ENCODE data around the gene LAMTOR1.
"Not testable (repeated sequence)": the region's sequence is repeated elsewhere in the genome, so short reads cannot be mapped to it uniquely, and the experiment has no call there.

The LAMTOR1 gene

DNA sequence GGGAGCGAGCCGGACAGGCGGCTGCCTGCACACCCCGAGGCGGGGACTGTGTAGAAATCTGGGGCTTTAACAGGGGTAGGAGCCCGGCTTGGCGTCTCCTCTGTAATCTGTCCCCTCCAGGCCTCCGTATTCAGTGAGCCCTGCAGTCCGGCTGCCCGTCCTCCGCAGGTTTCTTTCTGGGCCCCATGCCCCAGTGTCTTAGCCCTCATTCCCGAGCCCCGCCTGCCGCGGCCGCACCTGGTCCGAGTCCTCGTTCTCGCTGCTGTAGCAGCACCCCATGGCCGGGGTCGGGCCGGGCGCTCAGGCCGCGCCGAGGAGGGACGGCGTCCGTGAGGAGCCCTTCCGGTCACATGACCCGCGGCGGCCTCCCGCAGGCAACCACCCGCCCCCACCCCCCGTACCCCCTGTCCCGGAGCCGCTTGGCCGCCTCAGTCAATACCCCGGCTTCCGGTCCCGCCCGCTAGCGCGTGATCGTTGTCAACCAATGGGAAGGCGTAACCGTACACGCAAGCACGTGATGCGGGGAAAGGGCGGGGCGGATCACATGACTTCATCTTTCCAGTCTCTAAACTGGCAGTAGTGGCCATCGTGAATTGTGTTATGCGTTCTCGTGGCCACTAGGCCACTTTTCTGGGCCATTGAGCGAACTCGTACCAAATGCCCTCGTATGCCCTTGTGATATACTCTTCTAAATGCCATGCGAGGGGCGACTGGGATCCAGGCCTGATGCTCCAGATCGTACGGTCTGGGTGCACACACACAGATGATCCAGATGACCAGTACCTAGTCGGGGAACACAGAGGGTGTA is at the start of gene LAMTOR1:
LAMTOR1 (minus strand) TSS at position 352 of the 808 bp plus-strand sequence; CDS start at position 279, 73 bp downstream.
- DNase-seq (ENCODE audit: low read depth in 2 of 2) = peak; percentile 96

DNA sequence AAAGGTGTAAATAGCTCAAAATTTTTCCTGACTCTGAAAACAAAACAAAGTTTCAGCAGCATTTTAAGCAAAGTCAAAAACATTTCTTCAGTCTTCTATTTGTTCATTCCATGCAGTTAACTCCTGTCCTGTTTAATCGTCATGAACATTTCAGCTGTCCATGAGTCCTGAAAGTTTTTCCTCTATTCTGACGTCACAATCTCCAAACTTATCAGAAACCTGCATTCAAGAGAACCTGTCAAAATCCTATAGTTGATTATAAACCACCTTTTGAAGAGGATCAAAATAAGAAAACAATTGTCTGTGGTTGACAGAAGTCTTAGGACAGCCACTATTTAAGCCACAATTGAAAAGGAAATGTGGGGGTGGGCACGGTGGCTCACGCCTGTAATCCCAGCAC is 47.8 kb upstream of the LAMTOR1 start:
- no peak for DNase-seq (ENCODE audit: low read depth in 2 of 2)

DNA sequence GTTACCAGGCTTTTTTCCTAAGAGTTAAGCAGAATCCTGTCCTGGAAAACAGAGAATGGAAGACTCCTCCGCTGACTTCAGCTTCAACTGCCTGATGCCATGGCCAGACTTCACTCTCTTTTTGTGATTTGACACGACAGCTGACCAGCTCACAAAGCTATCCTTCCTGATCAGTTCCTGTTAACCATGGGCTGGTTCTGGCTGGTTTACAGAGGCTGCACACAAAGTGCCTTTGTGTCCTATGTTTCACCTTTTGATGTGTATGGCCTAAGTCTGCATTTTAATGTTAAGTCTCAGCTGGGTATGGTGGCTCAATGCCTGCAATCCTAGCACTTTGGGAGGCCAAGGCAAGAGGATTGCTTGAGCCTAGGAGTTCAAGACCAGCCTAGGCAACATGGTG is 43.5 kb upstream of the LAMTOR1 start:
- DNase-seq (ENCODE audit: low read depth in 2 of 2) = no peak

DNA sequence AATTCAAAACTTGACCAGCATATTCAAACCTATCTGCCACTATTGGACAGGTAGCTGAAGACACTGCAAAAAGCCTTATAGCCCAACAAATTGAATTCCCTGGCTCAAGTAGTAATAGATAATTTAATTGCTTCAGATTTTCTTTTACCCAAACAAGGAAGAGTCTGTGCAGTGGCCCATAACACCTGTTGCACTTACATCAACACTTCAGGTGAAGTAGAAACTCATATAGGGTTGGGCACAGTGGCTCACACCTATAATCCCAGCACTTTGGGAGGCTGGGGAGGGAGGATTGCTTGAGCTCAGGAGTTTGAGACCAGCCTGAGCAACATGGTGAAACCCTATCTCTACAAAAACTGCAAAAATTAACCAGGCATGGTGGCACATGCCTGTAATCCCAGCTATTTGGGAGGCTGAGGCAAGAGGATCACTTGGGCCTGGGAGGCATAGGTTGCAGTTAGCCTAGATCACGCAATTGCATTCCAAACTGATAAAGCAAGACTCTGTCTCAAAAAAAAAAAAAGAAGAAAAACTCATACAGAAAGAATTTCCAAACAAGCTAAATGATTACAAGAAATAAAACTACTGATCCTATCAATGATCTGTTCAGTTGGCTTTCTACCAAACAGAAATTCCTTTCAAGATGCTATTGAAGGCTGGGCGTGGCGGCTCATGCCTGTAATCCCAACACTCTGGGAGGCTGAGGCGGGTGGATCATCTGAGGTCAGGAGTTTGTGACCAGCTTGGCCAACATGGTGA is 41.9 kb upstream of the LAMTOR1 start:
- no peak for DNase-seq (ENCODE audit: low read depth in 2 of 2)

DNA sequence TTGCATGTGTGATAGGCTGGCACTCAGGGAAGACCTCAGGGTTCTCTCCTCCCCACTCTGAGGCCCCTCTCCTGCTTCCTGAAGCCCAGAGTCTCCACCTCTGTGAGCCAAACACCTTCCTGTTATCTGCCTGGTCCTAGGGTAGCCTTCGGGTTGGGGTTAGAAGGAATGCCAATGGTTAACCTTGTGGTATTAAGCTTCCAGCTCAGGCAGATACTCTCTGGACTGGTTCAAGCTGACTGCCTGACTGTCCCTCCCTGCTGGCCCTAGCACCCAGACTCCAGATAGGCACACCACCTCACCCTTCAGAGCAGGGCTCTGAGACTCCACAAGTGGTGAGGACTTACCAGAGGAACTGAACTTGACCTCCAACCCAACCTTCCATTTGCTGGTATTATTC is 39.4 kb upstream of the LAMTOR1 start:
- DNase-seq (ENCODE audit: low read depth in 2 of 2) = not testable (repeated sequence)

DNA sequence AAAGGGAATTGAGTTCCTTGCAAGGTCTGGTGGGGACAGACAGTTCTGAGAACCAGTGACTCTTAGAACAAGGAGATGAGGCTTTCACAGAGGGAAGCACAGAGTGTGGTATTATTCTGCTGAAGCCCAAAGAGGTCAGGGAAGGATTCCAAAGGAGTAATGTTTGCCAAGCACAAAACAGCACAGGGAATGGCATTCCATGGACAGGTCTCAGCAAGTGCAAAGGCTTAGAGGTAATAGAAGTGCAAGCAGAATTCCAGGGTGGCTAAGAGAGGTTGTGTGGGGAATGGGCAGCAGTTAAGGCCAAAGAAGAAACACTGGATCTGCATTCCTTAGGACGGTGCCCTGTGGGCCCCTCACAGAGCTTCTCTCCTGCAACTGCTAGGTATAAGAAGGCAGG is 39.0 kb upstream of the LAMTOR1 start:
- DNase-seq (ENCODE audit: low read depth in 2 of 2) = not testable (repeated sequence)

DNA sequence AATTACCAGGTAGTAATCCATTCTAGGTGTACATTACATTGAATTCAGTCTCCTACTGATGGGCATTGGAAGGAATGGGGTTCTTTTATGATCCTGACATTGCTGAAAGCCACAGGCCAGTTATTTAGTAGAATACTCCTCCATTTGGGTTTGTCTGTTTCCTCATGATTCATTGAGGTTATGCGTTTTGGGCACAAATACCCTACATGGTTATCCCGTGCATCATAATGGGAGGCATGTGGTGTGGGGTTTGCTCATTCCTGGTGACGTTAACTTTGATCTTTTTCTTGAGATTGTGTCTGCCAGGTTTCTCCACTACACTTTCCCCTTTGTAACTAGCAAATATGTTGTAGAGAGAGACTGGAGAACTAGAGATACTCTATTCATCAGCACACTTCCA is 38.0 kb upstream of the LAMTOR1 start:
- DNase-seq (ENCODE audit: low read depth in 2 of 2) = no peak

DNA sequence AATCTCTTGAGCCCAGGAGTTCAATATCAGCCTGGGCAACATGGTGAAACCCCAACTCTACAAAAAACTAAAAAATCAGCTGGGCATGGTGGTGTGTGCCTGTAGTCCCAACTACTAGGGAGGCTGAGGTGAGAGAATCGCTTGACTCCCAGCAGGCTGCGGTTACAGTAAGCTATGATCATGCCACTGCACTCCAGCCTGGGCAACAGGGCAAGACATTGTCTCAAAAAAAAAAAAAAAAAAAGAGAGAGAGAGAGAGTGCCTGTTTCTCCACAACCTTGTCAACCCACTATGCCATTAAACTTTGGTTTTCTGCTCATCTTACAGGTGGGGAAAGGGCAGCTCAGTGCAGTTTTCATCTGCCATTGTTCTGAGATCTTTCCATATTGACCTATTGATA is 37.6 kb upstream of the LAMTOR1 start:
- no peak for DNase-seq (ENCODE audit: low read depth in 2 of 2)

DNA sequence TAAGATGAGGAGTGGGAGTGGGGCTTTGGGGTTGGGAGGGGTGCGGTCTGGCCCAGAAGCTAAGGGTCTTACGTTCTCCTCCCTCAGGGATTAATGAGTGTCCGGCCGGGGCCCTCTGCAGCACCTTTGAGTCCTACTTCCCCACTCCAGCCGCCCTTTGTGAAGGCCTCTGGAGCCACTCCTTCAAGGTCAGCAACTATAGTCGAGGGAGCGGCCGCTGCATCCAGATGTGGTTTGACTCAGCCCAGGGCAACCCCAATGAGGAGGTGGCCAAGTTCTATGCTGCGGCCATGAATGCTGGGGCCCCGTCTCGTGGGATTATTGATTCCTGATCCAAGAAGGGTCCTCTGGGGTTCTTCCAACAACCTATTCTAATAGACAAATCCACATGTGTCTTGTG is 36.4 kb upstream of the LAMTOR1 start:
- no peak for DNase-seq (ENCODE audit: low read depth in 2 of 2)

DNA sequence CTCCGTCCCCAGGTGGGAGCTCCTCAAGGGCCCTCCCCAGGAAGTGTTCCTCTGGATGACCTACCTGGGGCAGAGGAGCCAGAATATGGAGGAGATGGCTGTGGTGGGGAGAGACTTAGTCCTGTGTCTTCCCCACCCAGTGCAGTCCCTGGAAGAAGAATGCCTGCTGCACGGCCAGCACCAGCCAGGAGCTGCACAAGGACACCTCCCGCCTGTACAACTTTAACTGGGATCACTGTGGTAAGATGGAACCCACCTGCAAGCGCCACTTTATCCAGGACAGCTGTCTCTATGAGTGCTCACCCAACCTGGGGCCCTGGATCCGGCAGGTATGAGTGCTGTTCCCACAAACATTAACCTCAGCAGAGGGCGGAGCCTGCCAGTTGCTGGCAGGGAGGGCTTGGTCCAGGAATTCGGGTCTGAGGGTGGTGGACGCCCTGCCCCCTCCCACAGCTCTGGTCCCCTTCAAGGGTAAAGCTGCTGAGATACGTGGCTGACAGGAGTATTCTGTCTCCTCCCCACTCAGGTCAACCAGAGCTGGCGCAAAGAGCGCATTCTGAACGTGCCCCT is 35.8 kb upstream of the LAMTOR1 start:
- no peak for DNase-seq (ENCODE audit: low read depth in 2 of 2)

DNA sequence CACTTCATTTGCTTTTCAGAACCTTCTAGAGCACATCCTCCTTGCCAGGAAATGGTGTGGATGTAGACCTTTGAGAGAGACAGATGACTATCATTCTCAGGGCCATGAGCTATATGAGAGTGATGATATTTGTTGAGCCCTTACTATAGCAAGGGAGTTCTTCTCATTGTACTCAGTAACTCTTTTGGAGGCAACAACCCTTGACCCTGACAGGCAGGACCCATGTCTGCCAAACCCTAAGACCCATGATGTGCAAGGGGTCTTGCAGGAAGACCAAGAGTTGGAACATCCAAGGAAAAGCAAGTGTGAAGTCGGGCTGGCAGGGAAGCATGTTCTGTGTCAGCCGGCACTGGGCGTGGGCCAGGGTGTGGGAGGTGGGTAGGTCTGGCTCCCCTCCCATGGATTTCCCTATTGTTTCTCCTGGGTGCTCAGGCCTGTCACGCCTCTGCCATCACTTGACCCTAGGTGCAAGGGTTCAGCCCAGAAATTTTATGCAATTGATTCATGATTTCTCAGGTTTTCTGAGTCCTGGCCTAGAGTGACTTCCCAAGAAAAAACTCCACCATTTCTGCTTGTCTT is 33.7 kb upstream of the LAMTOR1 start:
- no peak for DNase-seq (ENCODE audit: low read depth in 2 of 2)

DNA sequence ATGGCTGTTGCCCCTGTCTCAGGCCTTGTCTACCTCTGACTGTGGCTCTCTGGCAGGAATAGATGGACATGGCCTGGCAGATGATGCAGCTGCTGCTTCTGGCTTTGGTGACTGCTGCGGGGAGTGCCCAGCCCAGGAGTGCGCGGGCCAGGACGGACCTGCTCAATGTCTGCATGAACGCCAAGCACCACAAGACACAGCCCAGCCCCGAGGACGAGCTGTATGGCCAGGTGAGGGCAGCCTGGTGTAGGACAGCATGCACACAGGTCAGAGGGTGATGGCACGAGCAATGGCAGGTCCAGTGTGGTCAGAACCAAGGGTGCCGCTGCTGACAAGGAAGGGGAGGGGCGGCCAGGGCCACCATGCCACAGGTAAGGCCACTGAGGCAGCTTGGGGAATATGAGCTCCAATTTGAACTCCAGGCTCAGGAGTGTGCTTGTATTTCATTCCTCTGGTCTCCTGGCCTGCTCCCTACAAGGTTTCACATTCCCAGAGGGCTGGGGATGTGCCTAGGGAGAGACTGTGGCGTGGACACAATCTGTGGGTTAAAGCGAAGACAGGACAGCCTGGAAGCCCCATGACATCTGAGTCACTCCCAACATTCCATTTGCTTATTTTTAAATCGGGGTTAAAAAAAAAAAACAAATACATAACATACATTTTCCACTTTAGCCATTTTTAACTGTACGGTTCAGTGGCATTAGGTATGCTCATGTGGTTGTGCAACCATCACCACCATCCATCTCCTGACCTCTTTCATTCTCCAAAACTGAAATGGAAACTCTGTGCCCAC is 33.0 kb upstream of the LAMTOR1 start:
- no peak for DNase-seq (ENCODE audit: low read depth in 2 of 2)

DNA sequence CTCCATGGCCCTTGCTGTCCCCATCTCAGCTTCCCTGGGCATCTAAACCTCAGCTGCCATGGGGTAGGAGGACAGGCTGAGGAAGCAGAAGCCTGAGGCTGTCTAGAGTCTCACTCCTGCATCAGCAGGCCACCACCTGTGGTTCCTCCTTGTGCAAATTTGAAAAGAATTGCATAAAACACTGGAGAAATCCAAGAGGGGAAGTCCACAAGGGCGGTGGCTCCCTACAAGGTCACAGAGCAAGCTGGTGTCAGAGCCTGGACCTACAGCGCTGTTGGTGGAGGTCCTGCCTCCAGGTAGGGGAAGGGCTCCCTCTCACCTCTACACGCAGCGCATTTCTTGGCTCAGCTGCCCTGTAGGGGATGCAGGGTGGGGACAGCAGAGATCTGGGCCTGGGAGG is 32.4 kb upstream of the LAMTOR1 start, which contains the start of gene FOLR3:
FOLR3 (plus strand) TSS at position 253 of the 400 bp plus-strand sequence. CDS start 228 bp downstream, outside the sequence.
- DNase-seq (ENCODE audit: low read depth in 2 of 2) = not testable (repeated sequence)

DNA sequence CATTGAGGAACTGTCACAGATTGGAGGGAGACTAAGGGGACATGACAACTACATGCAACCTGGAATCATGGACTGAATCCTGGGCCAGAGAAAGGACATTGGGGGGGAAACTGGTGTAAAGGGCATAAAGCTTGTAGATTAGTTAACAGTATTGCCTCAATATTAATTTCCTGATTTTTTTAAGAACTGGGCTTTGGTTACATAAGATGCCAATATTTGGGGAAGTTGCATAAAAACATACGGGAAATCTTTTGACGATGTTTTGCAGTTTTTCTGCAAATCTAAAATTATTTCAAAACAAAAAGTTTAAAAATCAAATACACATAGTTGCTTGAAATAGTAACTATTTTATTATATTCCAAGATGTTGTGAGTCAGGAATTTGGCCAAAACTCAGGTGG is 29.5 kb upstream of the LAMTOR1 start:
- no peak for DNase-seq (ENCODE audit: low read depth in 2 of 2)

DNA sequence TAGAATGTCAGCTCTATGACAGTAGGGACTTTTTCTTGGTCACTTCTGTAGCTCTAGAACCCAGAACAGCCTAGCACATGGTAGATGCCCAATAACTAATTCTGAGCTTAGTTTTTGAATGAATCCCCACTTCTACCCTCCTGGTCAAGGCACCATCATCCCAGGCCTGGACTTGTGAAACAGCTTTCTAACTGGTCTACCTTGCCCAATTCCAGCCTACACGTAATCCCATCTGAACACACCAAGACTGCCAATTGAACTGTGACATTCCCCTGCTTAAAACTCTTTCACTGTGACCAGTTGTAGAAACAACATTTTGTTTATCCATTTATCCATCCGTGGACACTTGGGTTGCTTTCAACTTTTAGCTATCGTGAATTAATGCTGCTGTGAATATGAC is 26.3 kb upstream of the LAMTOR1 start:
- no peak for DNase-seq (ENCODE audit: low read depth in 2 of 2)

DNA sequence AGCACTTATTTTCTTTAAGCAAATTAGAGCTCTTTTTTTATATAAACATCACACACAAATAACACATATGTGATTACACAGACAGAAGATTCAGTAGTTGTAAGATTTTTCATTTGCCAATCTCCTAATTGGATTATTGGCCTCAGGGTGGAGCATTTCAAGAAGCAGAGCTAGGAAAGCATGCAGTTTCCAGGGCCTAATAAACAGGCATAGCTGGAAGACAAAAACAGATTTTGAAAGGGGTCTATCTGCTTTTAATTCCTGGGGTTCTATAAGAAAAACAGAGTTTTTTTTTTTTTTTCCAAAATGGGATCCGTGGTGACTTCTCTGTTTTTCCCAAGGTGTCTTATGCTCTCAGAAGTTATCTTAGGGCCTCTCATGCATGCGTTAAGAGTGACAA is 24.8 kb upstream of the LAMTOR1 start:
- DNase-seq (ENCODE audit: low read depth in 2 of 2) = no peak

DNA sequence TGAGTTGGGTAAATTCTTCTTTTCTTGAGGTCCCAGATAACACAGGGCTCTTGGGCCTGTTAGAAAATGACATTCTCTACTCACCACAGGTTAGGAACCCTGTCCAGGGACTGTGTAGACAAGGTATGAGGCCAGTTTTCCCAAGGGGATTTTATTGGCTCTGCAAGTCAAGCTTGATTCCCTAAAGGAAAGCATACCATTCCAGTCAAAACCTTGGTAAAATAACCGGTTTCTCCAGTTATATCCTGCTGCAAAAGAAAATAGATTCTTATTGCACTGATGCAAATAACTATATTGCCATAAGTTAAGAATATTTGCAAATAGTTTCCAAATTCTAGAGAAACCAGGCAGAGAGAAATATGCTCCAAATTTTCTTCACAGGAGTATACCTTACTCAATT is 22.9 kb upstream of the LAMTOR1 start:
- DNase-seq (ENCODE audit: low read depth in 2 of 2) = no peak

DNA sequence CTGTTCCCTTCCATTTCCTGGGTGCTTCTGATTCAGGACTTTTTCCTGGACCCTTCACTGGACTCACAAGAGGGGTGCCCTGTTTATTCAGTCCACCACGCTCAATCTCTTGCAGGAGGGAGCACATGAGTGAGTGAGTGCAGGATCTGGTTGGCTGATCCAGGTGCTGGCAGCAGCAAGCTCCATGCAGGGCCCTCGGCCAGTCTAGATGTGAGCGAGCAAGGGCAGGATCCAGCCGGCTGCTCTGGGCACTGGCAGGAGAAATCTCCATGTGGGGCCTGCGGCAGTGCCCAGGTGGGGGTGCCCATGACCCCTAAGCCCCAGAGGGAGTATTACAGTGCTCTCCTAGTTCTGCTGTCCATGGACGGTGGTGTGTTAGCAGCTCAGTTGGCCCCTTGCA is 20.9 kb upstream of the LAMTOR1 start:
- no peak for DNase-seq (ENCODE audit: low read depth in 2 of 2)

DNA sequence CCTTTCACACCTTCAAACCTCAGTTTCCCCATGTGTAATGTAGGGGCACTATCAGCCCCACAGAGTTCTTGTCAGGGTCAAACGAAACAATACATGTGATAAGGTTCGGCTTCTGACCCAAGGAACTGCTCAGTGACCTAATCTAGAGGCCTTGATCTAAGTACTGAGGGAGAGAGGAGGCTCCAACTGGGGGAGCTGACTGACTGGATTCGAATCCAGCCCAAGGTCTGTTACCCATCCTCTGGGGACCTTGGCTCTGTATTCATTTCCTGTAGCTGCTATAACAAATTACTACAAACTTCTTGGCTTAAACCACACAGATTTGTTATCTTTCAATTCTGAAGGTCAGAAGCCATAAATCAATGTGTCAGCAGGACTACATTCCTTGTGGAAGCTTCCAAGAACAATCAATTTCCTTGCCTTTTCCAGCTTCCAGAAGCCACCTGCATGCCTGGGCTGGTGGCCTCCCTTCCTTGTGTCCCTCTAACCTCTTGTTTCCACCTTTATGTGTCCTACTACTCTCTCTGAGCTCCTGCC is 20.1 kb upstream of the LAMTOR1 start:
- no peak for DNase-seq (ENCODE audit: low read depth in 2 of 2)

DNA sequence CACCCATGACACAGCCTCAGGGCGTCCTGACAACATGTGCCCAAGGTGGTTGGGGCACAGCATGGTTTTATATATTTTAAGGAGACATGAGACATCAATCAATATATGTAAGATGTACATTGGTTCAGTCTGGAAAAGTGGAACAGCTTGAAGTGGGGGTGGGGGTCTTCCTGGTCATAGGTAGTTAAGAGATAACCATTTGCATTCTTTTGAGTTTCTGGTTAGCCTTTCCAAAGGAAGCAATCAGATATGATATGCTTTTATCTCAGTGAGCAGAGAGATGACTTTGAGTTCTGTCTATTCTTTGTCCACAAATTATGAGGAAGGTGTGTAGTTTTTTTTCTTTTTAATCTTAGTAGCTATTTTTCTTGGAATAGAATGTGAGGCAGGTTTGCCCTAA is 19.5 kb upstream of the LAMTOR1 start:
- no peak for DNase-seq (ENCODE audit: low read depth in 2 of 2)

DNA sequence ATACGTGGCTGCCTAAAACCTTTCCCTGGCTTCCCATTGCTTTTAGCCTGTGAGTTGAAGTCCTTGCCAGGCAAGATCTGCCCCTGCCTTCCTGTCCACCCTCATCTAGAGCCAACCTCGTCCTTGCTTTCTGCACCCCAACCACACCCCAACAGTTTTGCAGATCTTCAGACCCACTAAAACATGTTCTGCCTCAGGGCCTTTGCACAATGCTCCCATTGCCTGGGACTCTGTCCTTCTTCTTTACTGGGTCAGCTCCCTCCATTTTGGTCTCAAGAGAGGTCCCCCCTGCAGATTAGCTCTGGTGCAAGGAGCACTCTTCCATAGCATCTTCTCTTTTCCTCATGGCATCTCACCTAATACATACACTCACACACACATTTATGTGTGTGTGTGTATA is 17.8 kb upstream of the LAMTOR1 start:
- no peak for DNase-seq (ENCODE audit: low read depth in 2 of 2)
